SK-N-MC (cell line): ENCODE data around the gene MAPK12.

Experiments used
- DNase-seq: peaks from one replicate; pipeline ENCODE4 v3.0.0-alpha.2; 2011; ENCODE audit warnings: low read depth, low spot score
- H3K27ac ChIP-seq: fragments of 200-600 bp; sonication (generic); 2 replicates; pipeline ENCODE4 v1.5.1; 2016; ENCODE audit warnings: mixed run types
- H3K36me3 ChIP-seq: fragments of 200-600 bp; sonication (generic); 2 replicates; pipeline ENCODE4 v1.6.1; 2017; ENCODE audit warnings: antibody characterized with exemption, low read length, mixed read lengths; ENCODE audit not compliant: insufficient read depth
- H3K4me3 ChIP-seq: fragments of 200-600 bp; sonication (generic); 2 replicates; pipeline ENCODE4 v1.5.1; 2016
- H3K9ac ChIP-seq: fragments of 200-600 bp; sonication (generic); 2 replicates; pipeline ENCODE4 v1.8.0; 2017; ENCODE audit warnings: mixed run types, mixed read lengths; ENCODE audit not compliant: insufficient read length
- H3K9me3 ChIP-seq: fragments of 200-600 bp; sonication (generic); 2 replicates; pipeline ENCODE4 v1.6.1; 2017; ENCODE audit warnings: low read depth, mild to moderate bottlenecking, antibody characterized with exemption, low read length, moderate library complexity, mixed read lengths
- EZH2 ChIP-seq: fragments of 200-600 bp; sonication (generic); IDR thresholded peaks from one replicate; pipeline ENCODE4 v1.6.1; 2017; ENCODE audit warnings: antibody characterized with exemption
- FOXP2 ChIP-seq: optimal IDR thresholded peaks from 2 replicates; pipeline ENCODE3; 2011; ENCODE audit warnings: mild to moderate bottlenecking, moderate library complexity; ENCODE audit not compliant: insufficient read depth; ENCODE audit errors: extremely low read length, control extremely low read depth
- POLR2AphosphoS5 ChIP-seq: IDR thresholded peaks from 2 replicates; pipeline ENCODE4 v1.6.1; 2012; ENCODE audit warnings: mild to moderate bottlenecking, low read depth, low read length, borderline replicate concordance

MAPK12 gene

GRCh38 chr22:50286701-50287318 is 25.3 kb upstream of the MAPK12 start:
- no peak overlapping the region for H3K27ac ChIP-seq
- peaks cover 42% of the 10 kb centered on the region; the same call in 1 of the 2 replicates for H3K36me3 ChIP-seq
- DNase-seq = no peak
- H3K9me3 ChIP-seq = no peaks in the 10 kb centered on the region
- TF ChIP-seq FOXP2 (no peak), POLR2AphosphoS5 (no peak), EZH2 (no peak)
- H3K9ac ChIP-seq = no peak overlapping the region
- no peak overlapping the region for H3K4me3 ChIP-seq

GRCh38 chr22:50286275-50286674 is 24.8 kb upstream of the MAPK12 start:
- no peak for DNase-seq
- Histone ChIP-seq H3K9me3 (no peaks in the 10 kb centered on the region), H3K9ac (no peak overlapping the region), H3K27ac (no peak overlapping the region), H3K4me3 (no peak overlapping the region), H3K36me3 (peaks cover 45% of the 10 kb centered on the region; the same call in 1 of the 2 replicates)
- no peak for TF ChIP-seq EZH2
- no peak for TF ChIP-seq FOXP2
- no peak for TF ChIP-seq POLR2AphosphoS5

DNA sequence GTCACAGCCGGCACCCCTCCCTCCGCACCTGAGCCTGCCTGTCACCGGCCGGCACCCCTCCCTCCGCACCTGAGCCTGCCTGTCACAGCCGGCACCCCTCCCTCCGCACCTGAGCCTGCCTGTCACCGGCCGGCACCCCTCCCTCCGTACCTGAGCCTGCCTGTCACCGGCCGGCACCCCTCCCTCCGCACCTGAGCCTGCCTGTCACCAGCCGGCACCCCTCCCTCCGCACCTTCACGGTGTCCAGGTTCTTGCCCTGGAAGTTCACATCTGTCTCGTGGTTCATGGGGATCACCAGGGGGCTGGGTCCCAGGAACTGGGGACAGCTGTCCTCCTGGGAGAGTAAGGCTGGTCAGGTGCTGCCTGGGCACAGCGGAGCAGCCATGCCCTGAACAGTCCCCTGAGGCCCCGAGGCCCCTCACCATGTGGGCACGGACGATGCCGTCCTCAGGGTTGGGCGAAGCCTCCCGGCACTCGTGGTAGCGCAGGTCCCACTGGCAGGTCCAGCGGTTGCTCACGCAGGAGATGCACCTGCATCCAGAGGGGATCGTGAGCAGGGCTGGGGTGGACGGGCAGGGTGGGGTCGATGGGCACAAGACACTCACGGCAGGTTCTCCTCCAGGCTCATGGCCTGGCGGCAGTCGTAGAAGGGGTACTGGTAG is 24.2 kb upstream of the MAPK12 start:
- DNase-seq = no peak
- TF ChIP-seq FOXP2 (no peak), EZH2 (no peak), POLR2AphosphoS5 (no peak)

GRCh38 chr22:50284479-50284878 is 23.0 kb upstream of the MAPK12 start:
- TF ChIP-seq EZH2 = no peak
- no peak for TF ChIP-seq POLR2AphosphoS5
- no peak for TF ChIP-seq FOXP2
- no peaks in the 10 kb centered on the region for H3K9me3 ChIP-seq
- H3K36me3 ChIP-seq = peaks cover 44% of the 10 kb centered on the region; the same call in 1 of the 2 replicates
- H3K9ac ChIP-seq = no peak overlapping the region
- no peak overlapping the region for H3K27ac ChIP-seq
- DNase-seq = no peak
- H3K4me3 ChIP-seq = no peak overlapping the region

More for the DNA sequence above, 24.2 kb upstream of the MAPK12 start:
- Histone ChIP-seq H3K9ac (no peak overlapping the region), H3K4me3 (no peak overlapping the region), H3K27ac (no peak overlapping the region), H3K9me3 (no peaks in the 10 kb centered on the region), H3K36me3 (peaks cover 49% of the 10 kb centered on the region; the same call in 1 of the 2 replicates)

GRCh38 chr22:50283821-50284220 is 22.3 kb upstream of the MAPK12 start:
- H3K27ac ChIP-seq = no peak overlapping the region
- no peak for TF ChIP-seq POLR2AphosphoS5
- TF ChIP-seq FOXP2 = no peak
- no peak for TF ChIP-seq EZH2
- H3K4me3 ChIP-seq = no peak overlapping the region
- H3K9me3 ChIP-seq = no peaks in the 10 kb centered on the region
- no peak for DNase-seq
- no peak overlapping the region for H3K9ac ChIP-seq
- peaks cover 41% of the 10 kb centered on the region; the same call in 1 of the 2 replicates for H3K36me3 ChIP-seq

DNA sequence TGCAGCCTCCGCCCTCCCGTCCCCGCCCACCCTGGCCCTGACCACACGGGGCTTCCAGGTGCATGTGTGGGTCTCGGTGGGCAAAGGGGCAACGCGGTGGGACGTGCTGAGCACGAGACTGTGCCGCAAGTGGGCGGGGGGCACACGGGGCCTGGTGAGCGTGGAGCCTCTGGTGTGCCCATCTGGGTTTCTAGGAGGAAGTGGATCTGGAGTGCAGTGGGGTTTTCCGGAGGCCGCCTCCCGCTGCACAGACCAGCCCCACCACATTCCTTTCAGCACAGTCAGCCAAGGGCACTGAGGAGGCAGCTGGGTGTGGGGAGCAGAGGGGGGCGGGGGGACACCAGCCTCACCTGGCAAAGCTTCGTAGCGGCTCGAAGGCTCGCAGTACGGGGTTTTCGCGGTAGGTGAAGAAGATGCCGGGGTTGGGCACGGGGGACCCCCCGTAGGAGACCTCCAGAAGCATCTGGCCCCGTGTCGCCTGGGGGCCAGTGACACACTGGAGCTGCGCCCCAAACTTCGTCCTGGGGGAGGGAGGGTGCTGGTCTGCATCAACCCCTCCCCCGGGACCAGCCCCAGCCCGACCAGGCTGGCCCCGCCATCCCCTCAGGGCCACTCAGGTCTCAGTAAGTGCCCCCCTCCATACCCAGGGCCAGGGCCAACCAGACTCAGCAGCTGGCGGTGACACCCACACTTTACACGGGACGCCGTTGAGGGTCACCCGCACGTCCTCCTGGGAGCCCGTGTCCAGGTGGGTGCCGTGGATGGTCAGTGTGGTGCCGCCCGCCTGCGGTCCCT is 21.1 kb upstream of the MAPK12 start:
- Histone ChIP-seq H3K9ac (no peak overlapping the region), H3K36me3 (peaks cover 40% of the 10 kb centered on the region; the same call in 1 of the 2 replicates), H3K27ac (no peak overlapping the region), H3K9me3 (no peaks in the 10 kb centered on the region), H3K4me3 (no peak overlapping the region)
- DNase-seq = no peak
- TF ChIP-seq EZH2 (no peak), FOXP2 (no peak)

DNA sequence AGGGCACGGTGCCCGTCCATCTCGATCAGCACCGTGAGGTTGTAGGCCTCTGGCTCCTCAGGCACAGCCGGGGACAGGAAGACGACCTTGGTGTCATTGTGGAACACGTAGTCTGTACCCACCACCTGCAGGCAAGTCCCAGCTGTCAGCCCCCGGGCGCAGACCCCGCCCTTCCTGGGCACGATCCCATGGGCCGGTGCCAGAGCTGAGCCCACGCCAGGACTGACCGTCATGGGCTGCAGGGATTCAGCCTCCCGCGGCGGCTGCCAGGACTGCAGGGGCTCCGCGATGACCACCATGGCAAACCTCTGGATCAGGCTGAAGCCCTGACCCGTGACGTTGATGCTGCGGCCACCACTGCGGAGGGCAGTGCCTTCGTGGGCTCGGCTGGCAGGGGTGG is 20.5 kb upstream of the MAPK12 start:
- no peak for DNase-seq
- peaks cover 44% of the 10 kb centered on the region; the same call in 1 of the 2 replicates for H3K36me3 ChIP-seq
- no peak overlapping the region for H3K4me3 ChIP-seq
- H3K9ac ChIP-seq = no peak overlapping the region
- no peak overlapping the region for H3K27ac ChIP-seq
- no peaks in the 10 kb centered on the region for H3K9me3 ChIP-seq
- TF ChIP-seq FOXP2 (no peak), EZH2 (no peak), POLR2AphosphoS5 (no peak)

GRCh38 chr22:50281384-50281760 is 19.9 kb upstream of the MAPK12 start:
- Histone ChIP-seq H3K9me3 (no peaks in the 10 kb centered on the region), H3K27ac (no peak overlapping the region), H3K36me3 (peaks cover 50% of the 10 kb centered on the region; the same call in 1 of the 2 replicates), H3K4me3 (no peak overlapping the region), H3K9ac (no peak overlapping the region)
- TF ChIP-seq FOXP2 (no peak), POLR2AphosphoS5 (no peak), EZH2 (no peak)
- no peak for DNase-seq
